Esophagus squamous epithelium (tissue), 4 donors: ENCODE results near the gene FHOD3.

Experiments used
- CTCF ChIP-seq, 6 experiments: fragments of 450-650 bp in 4 of 6; fragments of 200-600 bp in 2 of 6; sonication (generic) in 2 of 6; IDR thresholded peaks; one replicate each; pipeline ENCODE4 v1.5.1; 2016 to 2019; ENCODE audit warnings: antibody characterized with exemption in 6 of 6, mild to moderate bottlenecking in 4 of 6, moderate library complexity in 4 of 6
- POLR2A ChIP-seq, 4 donors: fragments of 450-650 bp; IDR thresholded peaks; one replicate each; pipeline ENCODE4 v1.6.1; 2017; ENCODE audit warnings: antibody characterized with exemption in 4 of 4, mild to moderate bottlenecking in 4 of 4, moderate library complexity in 3 of 4

GRCh38 chr18:36458306-36458705 is 160.8 kb downstream of the FHOD3 start:
- TF ChIP-seq POLR2A (IDR thresholded peaks at IDR 0.05) = no peak
- TF ChIP-seq CTCF (IDR thresholded peaks at IDR 0.05) = no peak
